HCT116 (cell line): ENCODE measurements around the gene TCF15. TPM values are rescaled to one million over a fixed set of nuclear protein-coding genes. Genes with fewer than 3 reads are reported as not detected.

ENCODE experiments used
- ATAC-seq: fragments of 200-7000 bp; cut with Tn5 transposase; 2 replicates; pipeline ENCODE4 v1.9.1; 2020; ENCODE audit warnings: mild to moderate bottlenecking, moderate library complexity
- BruUV-seq: library from RNA; stranded (reverse); fragments of 400-500 nt; replicated peaks from 2 replicates; lab custom pipeline; 2021; lab: Mats Ljungman, UMichigan
- CTCF ChIA-PET: fragments of 300-600 bp; sonication (Branson Sonifier 250); formaldehyde crosslinking; loops from one replicate; lab custom pipeline; 2021; ENCODE audit warnings: antibody characterized with exemption; lab: Charles Lee
- POLR2A ChIA-PET: fragments of 300-600, 350-600 bp; sonication (Branson Sonifier 250); formaldehyde crosslinking; loops from one replicate; lab custom pipeline; 2021; ENCODE audit warnings: antibody characterized with exemption; lab: Charles Lee
- RAD21 ChIA-PET, 2 experiments: fragments of 300-600 bp; sonication (Branson Sonifier 250); formaldehyde crosslinking; loops; one replicate each; lab custom pipeline; 2023; ENCODE audit warnings: low total read pairs in 2 of 2; ENCODE audit not compliant: uncharacterized antibody in 2 of 2, unreplicated experiment in 2 of 2, low non-redundant PET in 1 of 2; lab: Charles Lee
- DNase-seq: peaks from one replicate; pipeline ENCODE4 v3.0.0-alpha.2; 2010; ENCODE audit warnings: low read depth, low spot score
- H2AFZ ChIP-seq: fragments of 200-600 bp; shearing (Covaris generic), sonication (generic); 2 replicates; pipeline ENCODE4 v1.6.1; 2017; ENCODE audit warnings: low read depth, mixed run types, mixed read lengths, antibody characterized with exemption, low read length; ENCODE audit not compliant: poor library complexity, severe bottlenecking
- H3K27ac ChIP-seq: 2 replicates; pipeline ENCODE4 v1.5.1; 2012; ENCODE audit warnings: low read depth, low read length
- H3K27me3 ChIP-seq: fragments of 200-600 bp; sonication (generic); 2 replicates; pipeline ENCODE4 v1.6.1; 2016; ENCODE audit warnings: mixed run types, low read length, mixed read lengths; ENCODE audit not compliant: insufficient read depth
- H3K36me3 ChIP-seq, 2 experiments: fragments of 200-500 bp in 1 of 2; fragments of 200-600 bp in 1 of 2; sonication (Bioruptor generic) in 1 of 2; sonication (generic) in 1 of 2; 2 replicates each; pipeline versions ENCODE4 v1.5.1 to v1.6.1; 2014 to 2016; ENCODE audit warnings: low read length in 2 of 2, inconsistent platforms in 1 of 2, mixed read lengths in 1 of 2, mixed run types in 1 of 2; ENCODE audit not compliant: insufficient read depth in 2 of 2, control insufficient read depth in 1 of 2
- H3K4me1 ChIP-seq, 2 experiments: fragments of 200-600 bp in 1 of 2; sonication (generic) in 1 of 2; 2 replicates each; pipeline versions ENCODE4 v1.5.1 to v1.6.1; 2012 to 2017; ENCODE audit warnings: low read length in 2 of 2, inconsistent platforms in 1 of 2, mild to moderate bottlenecking in 1 of 2, mixed read lengths in 1 of 2, mixed run types in 1 of 2, moderate library complexity in 1 of 2; ENCODE audit not compliant: insufficient read depth in 2 of 2, control insufficient read depth in 1 of 2
- H3K4me2 ChIP-seq: fragments of 200-600 bp; sonication (generic); 2 replicates; pipeline ENCODE4 v1.6.1; 2017; ENCODE audit warnings: mixed run types, low read length, mixed read lengths
- H3K4me3 ChIP-seq, 2 experiments: fragments of 200-600 bp in 1 of 2; sonication (generic) in 1 of 2; replicated peaks in 1 of 2; 2 replicates each; pipeline ENCODE4 v1.5.1; 2011 to 2016; ENCODE audit warnings: low read length in 2 of 2, control low read depth in 1 of 2, low read depth in 1 of 2, mild to moderate bottlenecking in 1 of 2, mixed read lengths in 1 of 2, mixed run types in 1 of 2
- H3K79me2 ChIP-seq: fragments of 200-600 bp; sonication (generic); 2 replicates; pipeline ENCODE4 v1.6.1; 2017; ENCODE audit warnings: mild to moderate bottlenecking, mixed run types, low read length, moderate library complexity, mixed read lengths; ENCODE audit not compliant: insufficient read depth
- H3K9ac ChIP-seq: fragments of 200-600 bp; sonication (generic); 2 replicates; pipeline ENCODE4 v1.6.1; 2016; ENCODE audit warnings: low read length, mixed read lengths
- H3K9me2 ChIP-seq: fragments of 200-600 bp; sonication (generic), shearing (Covaris generic); 2 replicates; pipeline ENCODE4 v1.6.1; 2017; ENCODE audit warnings: mixed run types, mild to moderate bottlenecking, moderate library complexity; ENCODE audit not compliant: insufficient read depth
- H3K9me3 ChIP-seq, 2 experiments: fragments of 200-500 bp in 1 of 2; fragments of 200-600 bp in 1 of 2; sonication (Bioruptor generic) in 1 of 2; sonication (generic) in 1 of 2; 2 replicates each; pipeline ENCODE4 v1.6.1; 2014 to 2017; ENCODE audit warnings: low read length in 2 of 2, mixed read lengths in 2 of 2, inconsistent platforms in 1 of 2, low read depth in 1 of 2, mild to moderate bottlenecking in 1 of 2, mixed run types in 1 of 2, moderate library complexity in 1 of 2; ENCODE audit not compliant: control insufficient read depth in 1 of 2, insufficient read depth in 1 of 2
- H4K20me1 ChIP-seq: fragments of 200-600 bp; sonication (generic), shearing (Covaris generic); 2 replicates; pipeline ENCODE4 v1.6.1; 2017; ENCODE audit warnings: mixed run types, mild to moderate bottlenecking, moderate library complexity; ENCODE audit not compliant: insufficient read depth
- EGR1 ChIP-seq: IDR thresholded peaks from 2 replicates; pipeline ENCODE4 v1.6.1; 2012; ENCODE audit warnings: low read depth
- EZH2 ChIP-seq: fragments of 200-600 bp; sonication (generic); IDR thresholded peaks from 2 replicates; pipeline ENCODE4 v1.6.1; 2017; ENCODE audit warnings: antibody characterized with exemption, mixed run types
- EZH2phosphoT487 ChIP-seq: fragments of 200-600 bp; IDR thresholded peaks from 2 replicates; pipeline ENCODE4 v1.6.1; 2018; ENCODE audit warnings: antibody characterized with exemption, borderline replicate concordance
- SRF ChIP-seq: IDR thresholded peaks from 2 replicates; pipeline ENCODE4 v1.6.1; 2012; ENCODE audit warnings: low read depth
- TCF7L2 ChIP-seq: IDR thresholded peaks from 2 replicates; pipeline ENCODE4 v1.7.0; 2011; ENCODE audit warnings: borderline replicate concordance, inconsistent platforms; ENCODE audit not compliant: insufficient read depth, insufficient read length; ENCODE audit errors: extremely low read depth
- YY1 ChIP-seq: IDR thresholded peaks from 2 replicates; pipeline ENCODE4 v1.6.1; 2011; ENCODE audit warnings: low read length, low read depth, moderate library complexity, mild to moderate bottlenecking; ENCODE audit not compliant: insufficient replicate concordance; ENCODE audit errors: extremely low read depth
- ZFX ChIP-seq: fragments of 450-650 bp; IDR thresholded peaks from 2 replicates; pipeline ENCODE4 v1.6.1; 2017
- intact Hi-C: fragments of 100-400 bp; cut with micrococcal nuclease; formaldehyde crosslinking; loops from 2 replicates; pipeline ENCODE4 v1.10.0; 2022
- total RNA-seq: library from RNA; stranded (reverse); gene quantifications from one replicate; pipeline ENCODE4 v1.2.1, GENCODE V29; 2021; ENCODE audit not compliant: unreplicated experiment
- TF ChIP-seq, protein P1 (sequence below): IDR thresholded peaks from 2 replicates; pipeline ENCODE4 v1.6.1; 2012
- TF ChIP-seq, protein P2 (sequence below): IDR thresholded peaks from 2 replicates; pipeline ENCODE4 v1.6.1; 2012; ENCODE audit warnings: low read depth
- TF ChIP-seq, protein P3 (sequence below), 3 experiments: fragments of 200-600 bp in 1 of 3; sonication (generic) in 1 of 3; IDR thresholded peaks in 2 of 3; conservative IDR thresholded peaks in 1 of 3; 2 replicates each; pipeline ENCODE4 v1.5.1; 2012 to 2017; ENCODE audit warnings: low read depth in 2 of 3, low read length in 2 of 3, antibody characterized with exemption in 1 of 3, borderline replicate concordance in 1 of 3, control low read depth in 1 of 3, mild to moderate bottlenecking in 1 of 3, mixed read lengths in 1 of 3, mixed run types in 1 of 3, moderate library complexity in 1 of 3; ENCODE audit not compliant: insufficient read depth in 1 of 3

The TCF15 gene
- total RNA-seq, 1 experiment from 2014 or later: not detected

DNA sequence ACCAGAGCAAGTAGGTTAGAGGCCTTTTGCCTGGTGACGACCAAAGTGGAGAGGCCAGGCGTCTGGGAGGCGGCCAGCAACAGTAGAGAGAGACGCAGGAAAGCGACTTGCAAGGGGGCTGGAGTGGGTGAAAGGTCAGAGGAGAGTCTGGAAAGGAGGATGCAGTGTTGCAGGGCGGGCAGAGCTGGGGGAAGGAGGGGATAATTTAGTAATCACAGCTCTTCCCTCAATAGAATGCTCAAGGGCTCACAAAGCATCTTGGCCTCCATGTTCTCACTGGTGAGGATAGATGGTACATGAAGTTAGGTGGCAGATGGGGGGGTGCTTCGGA lies 25.2 kb downstream of the TCF15 start:
- Histone ChIP-seq H4K20me1 (no peaks in the 10 kb centered on the region), H3K9me3 (no peaks in the 10 kb centered on the region), H3K27ac (no peak overlapping the region), H3K36me3 (no peaks in the 10 kb centered on the region), H2AFZ (no peak overlapping the region), H3K79me2 (no peaks in the 10 kb centered on the region), H3K4me2 (no peak overlapping the region), H3K9ac (no peak overlapping the region), H3K4me1 (peaks cover 2 to 10% of the 10 kb centered on the region in 2 experiments; a peak in 3 of 4 replicates), H3K9me2 (no peaks in the 10 kb centered on the region), H3K4me3 (no peak overlapping the region), H3K27me3 (no peaks in the 10 kb centered on the region)
- TF ChIP-seq EZH2phosphoT487 (no peak), ZFX (no peak), EGR1 (no peak), TCF7L2 (no peak), YY1 (no peak), EZH2 (no peak), SRF (no peak)
- TF ChIP-seq, protein P1, sequence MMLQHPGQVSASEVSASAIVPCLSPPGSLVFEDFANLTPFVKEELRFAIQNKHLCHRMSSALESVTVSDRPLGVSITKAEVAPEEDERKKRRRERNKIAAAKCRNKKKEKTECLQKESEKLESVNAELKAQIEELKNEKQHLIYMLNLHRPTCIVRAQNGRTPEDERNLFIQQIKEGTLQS: no peak
- TF ChIP-seq, protein P2, sequence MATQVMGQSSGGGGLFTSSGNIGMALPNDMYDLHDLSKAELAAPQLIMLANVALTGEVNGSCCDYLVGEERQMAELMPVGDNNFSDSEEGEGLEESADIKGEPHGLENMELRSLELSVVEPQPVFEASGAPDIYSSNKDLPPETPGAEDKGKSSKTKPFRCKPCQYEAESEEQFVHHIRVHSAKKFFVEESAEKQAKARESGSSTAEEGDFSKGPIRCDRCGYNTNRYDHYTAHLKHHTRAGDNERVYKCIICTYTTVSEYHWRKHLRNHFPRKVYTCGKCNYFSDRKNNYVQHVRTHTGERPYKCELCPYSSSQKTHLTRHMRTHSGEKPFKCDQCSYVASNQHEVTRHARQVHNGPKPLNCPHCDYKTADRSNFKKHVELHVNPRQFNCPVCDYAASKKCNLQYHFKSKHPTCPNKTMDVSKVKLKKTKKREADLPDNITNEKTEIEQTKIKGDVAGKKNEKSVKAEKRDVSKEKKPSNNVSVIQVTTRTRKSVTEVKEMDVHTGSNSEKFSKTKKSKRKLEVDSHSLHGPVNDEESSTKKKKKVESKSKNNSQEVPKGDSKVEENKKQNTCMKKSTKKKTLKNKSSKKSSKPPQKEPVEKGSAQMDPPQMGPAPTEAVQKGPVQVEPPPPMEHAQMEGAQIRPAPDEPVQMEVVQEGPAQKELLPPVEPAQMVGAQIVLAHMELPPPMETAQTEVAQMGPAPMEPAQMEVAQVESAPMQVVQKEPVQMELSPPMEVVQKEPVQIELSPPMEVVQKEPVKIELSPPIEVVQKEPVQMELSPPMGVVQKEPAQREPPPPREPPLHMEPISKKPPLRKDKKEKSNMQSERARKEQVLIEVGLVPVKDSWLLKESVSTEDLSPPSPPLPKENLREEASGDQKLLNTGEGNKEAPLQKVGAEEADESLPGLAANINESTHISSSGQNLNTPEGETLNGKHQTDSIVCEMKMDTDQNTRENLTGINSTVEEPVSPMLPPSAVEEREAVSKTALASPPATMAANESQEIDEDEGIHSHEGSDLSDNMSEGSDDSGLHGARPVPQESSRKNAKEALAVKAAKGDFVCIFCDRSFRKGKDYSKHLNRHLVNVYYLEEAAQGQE: no peak
- TF ChIP-seq, protein P3, sequence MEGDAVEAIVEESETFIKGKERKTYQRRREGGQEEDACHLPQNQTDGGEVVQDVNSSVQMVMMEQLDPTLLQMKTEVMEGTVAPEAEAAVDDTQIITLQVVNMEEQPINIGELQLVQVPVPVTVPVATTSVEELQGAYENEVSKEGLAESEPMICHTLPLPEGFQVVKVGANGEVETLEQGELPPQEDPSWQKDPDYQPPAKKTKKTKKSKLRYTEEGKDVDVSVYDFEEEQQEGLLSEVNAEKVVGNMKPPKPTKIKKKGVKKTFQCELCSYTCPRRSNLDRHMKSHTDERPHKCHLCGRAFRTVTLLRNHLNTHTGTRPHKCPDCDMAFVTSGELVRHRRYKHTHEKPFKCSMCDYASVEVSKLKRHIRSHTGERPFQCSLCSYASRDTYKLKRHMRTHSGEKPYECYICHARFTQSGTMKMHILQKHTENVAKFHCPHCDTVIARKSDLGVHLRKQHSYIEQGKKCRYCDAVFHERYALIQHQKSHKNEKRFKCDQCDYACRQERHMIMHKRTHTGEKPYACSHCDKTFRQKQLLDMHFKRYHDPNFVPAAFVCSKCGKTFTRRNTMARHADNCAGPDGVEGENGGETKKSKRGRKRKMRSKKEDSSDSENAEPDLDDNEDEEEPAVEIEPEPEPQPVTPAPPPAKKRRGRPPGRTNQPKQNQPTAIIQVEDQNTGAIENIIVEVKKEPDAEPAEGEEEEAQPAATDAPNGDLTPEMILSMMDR (IDR thresholded peaks at IDR 0.05 in 2 of 3, conservative IDR thresholded peaks at IDR 0.05 in 1 of 3; ENCODE audit: borderline replicate concordance in 1 of 3, insufficient read depth in 1 of 3, low read depth in 2 of 3, low read length in 2 of 3): no peak
- RAD21 ChIA-PET: no interaction called here
- DNase-seq: no peak
- intact Hi-C loops: no loop called here
- no peak for ATAC-seq
- CTCF ChIA-PET: interaction anchor here (1.2 kb wide), 1 partner anchor 82 kb away, joined by 3 read pairs; no protein-coding TSS in a partner anchor
- POLR2A ChIA-PET: no interaction called here
- no TSS peak for BruUV-seq
